Neural progenitor cell (in vitro differentiated cells): Measurements from ENCODE around the gene ORC3. TPM values are rescaled to one million over a fixed set of nuclear protein-coding genes. Genes with fewer than 3 reads are reported as not detected.

Experiments used
- DNase-seq: peaks from one replicate; pipeline ENCODE4 v3.0.0-alpha.2; 2016; ENCODE audit warnings: low spot score
- H2AFZ ChIP-seq: fragments of 200-600 bp; sonication (generic); replicated peaks from 2 replicates; pipeline ENCODE4 v1.6.1; 2016; ENCODE audit warnings: antibody characterized with exemption
- H3F3A ChIP-seq: fragments of 200-600 bp; sonication (generic); 2 replicates; pipeline ENCODE4 v1.6.1; 2016; ENCODE audit warnings: antibody characterized with exemption, low read depth
- H3K27ac ChIP-seq: fragments of 200-600 bp; sonication (generic); 2 replicates; pipeline ENCODE4 v1.5.1; 2016; ENCODE audit warnings: mild to moderate bottlenecking
- H3K27me3 ChIP-seq: fragments of 200-600 bp; sonication (generic); 2 replicates; pipeline ENCODE4 v1.6.1; 2016; ENCODE audit warnings: mild to moderate bottlenecking, moderate library complexity
- H3K36me3 ChIP-seq: fragments of 200-600 bp; sonication (generic); 2 replicates; pipeline ENCODE4 v1.5.1; 2016
- H3K4me1 ChIP-seq: fragments of 200-600 bp; sonication (generic); 2 replicates; pipeline ENCODE4 v1.6.1; 2016; ENCODE audit warnings: mixed run types
- H3K4me2 ChIP-seq: fragments of 200-600 bp; sonication (generic); 2 replicates; pipeline ENCODE4 v1.6.1; 2016
- H3K4me3 ChIP-seq: fragments of 200-600 bp; sonication (generic); 2 replicates; pipeline ENCODE4 v1.5.1; 2016
- H3K79me2 ChIP-seq: fragments of 200-600 bp; sonication (generic); 2 replicates; pipeline ENCODE4 v1.6.1; 2016; ENCODE audit warnings: low read depth
- H3K9ac ChIP-seq: fragments of 200-600 bp; sonication (generic); 2 replicates; pipeline ENCODE4 v1.6.1; 2016
- H3K9me3 ChIP-seq: fragments of 200-600 bp; sonication (generic); 2 replicates; pipeline ENCODE4 v1.5.1; 2016; ENCODE audit warnings: low read depth
- H4K20me1 ChIP-seq: fragments of 200-600 bp; sonication (generic); 2 replicates; pipeline ENCODE4 v1.6.1; 2016; ENCODE audit warnings: low read depth
- H3K27ac Mint-ChIP-seq: 3 replicates; pipeline ENCODE4 v1.8.0; 2021; ENCODE audit warnings: mixed read lengths
- H3K27me3 Mint-ChIP-seq: 2 replicates; pipeline ENCODE4 v1.8.0; 2022; ENCODE audit warnings: low read depth, mild to moderate bottlenecking, inconsistent platforms, moderate library complexity, mixed read lengths; ENCODE audit not compliant: insufficient read depth
- H3K36me3 Mint-ChIP-seq: 3 replicates; pipeline ENCODE4 v1.8.0; 2021; ENCODE audit warnings: mixed read lengths
- H3K4me1 Mint-ChIP-seq: 3 replicates; pipeline ENCODE4 v1.8.0; 2021; ENCODE audit warnings: mixed read lengths
- H3K4me3 Mint-ChIP-seq: 3 replicates; pipeline ENCODE4 v1.8.0; 2021; ENCODE audit warnings: mild to moderate bottlenecking, moderate library complexity, mixed read lengths
- H3K9me3 Mint-ChIP-seq: 3 replicates; pipeline ENCODE4 v1.8.0; 2020; ENCODE audit warnings: mixed read lengths
- CTCF ChIP-seq: fragments of 200-600 bp; sonication (generic); IDR thresholded peaks from 2 replicates; pipeline ENCODE4 v1.5.1; 2017; ENCODE audit warnings: antibody characterized with exemption, mild to moderate bottlenecking
- EZH2 ChIP-seq: fragments of 200-600 bp; sonication (generic); IDR thresholded peaks from 2 replicates; pipeline ENCODE4 v1.6.1; 2017; ENCODE audit warnings: antibody characterized with exemption, mild to moderate bottlenecking, moderate library complexity
- EZH2phosphoT487 ChIP-seq: fragments of 200-600 bp; sonication (generic); IDR thresholded peaks from 2 replicates; pipeline ENCODE4 v1.6.1; 2017; ENCODE audit warnings: antibody characterized with exemption
- total RNA-seq: library from RNA; depleted of rRNA; stranded (reverse); fragments of >200 nt; gene quantifications from 2 replicates; pipeline ENCODE4 v1.2.3, GENCODE V29; 2015; ENCODE audit warnings: low replicate concordance

ORC3 gene
- total RNA-seq, 1 donor from 2014 or later, result 99.3 TPM

GRCh38 chr6:87551799-87552198 lies 38.1 kb upstream of the ORC3 start:
- Histone ChIP-seq H3K4me3 (no peak overlapping the region), H3K9me3 (no peaks in the 10 kb centered on the region), H3K9ac (no peak overlapping the region), H3K4me1 (no peaks in the 10 kb centered on the region), H3K27me3 (no peaks in the 10 kb centered on the region), H3K79me2 (no peaks in the 10 kb centered on the region), H3K27ac (peak overlapping the region; percentile 17), H2AFZ (no peak overlapping the region), H4K20me1 (peaks cover 7% of the 10 kb centered on the region), H3F3A (peaks cover 4% of the 10 kb centered on the region), H3K36me3 (peaks cover 25% of the 10 kb centered on the region), H3K4me2 (no peak overlapping the region)
- no peak for DNase-seq
- TF ChIP-seq EZH2 (no peak), CTCF (no peak), EZH2phosphoT487 (no peak)
- H3K4me1 Mint-ChIP-seq, result peaks cover 8% of the 10 kb centered on the region
- H3K27ac Mint-ChIP-seq, result peak overlapping the region; percentile 6
- peaks cover 17% of the 10 kb centered on the region for H3K36me3 Mint-ChIP-seq
- no peaks in the 10 kb centered on the region for H3K9me3 Mint-ChIP-seq
- H3K4me3 Mint-ChIP-seq, result no peak overlapping the region
- no peaks in the 10 kb centered on the region for H3K27me3 Mint-ChIP-seq

GRCh38 chr6:87553159-87553765 lies 36.7 kb upstream of the ORC3 start:
- no peaks in the 10 kb centered on the region for H3K9me3 ChIP-seq
- no peak for DNase-seq
- TF ChIP-seq CTCF (no peak), EZH2phosphoT487 (no peak), EZH2 (no peak)
- no peak overlapping the region for H3K4me3 Mint-ChIP-seq
- peaks cover 21% of the 10 kb centered on the region for H3K36me3 Mint-ChIP-seq
- H3K4me1 Mint-ChIP-seq, result peaks cover 8% of the 10 kb centered on the region
- no peaks in the 10 kb centered on the region for H3K4me1 ChIP-seq
- H3K27ac ChIP-seq, result no peak overlapping the region
- peaks cover 23% of the 10 kb centered on the region for H3K36me3 ChIP-seq
- H2AFZ ChIP-seq, result no peak overlapping the region
- no peak overlapping the region for H3K4me2 ChIP-seq
- H3K79me2 ChIP-seq, result no peaks in the 10 kb centered on the region
- peak overlapping the region; percentile 53 for H3K27ac Mint-ChIP-seq
- no peaks in the 10 kb centered on the region for H3K27me3 Mint-ChIP-seq
- no peak overlapping the region for H3K4me3 ChIP-seq
- no peak overlapping the region for H3K9ac ChIP-seq
- no peaks in the 10 kb centered on the region for H3K9me3 Mint-ChIP-seq
- peaks cover 4% of the 10 kb centered on the region for H3F3A ChIP-seq
- no peaks in the 10 kb centered on the region for H3K27me3 ChIP-seq
- peaks cover 7% of the 10 kb centered on the region for H4K20me1 ChIP-seq

GRCh38 chr6:87555506-87555905 lies 34.4 kb upstream of the ORC3 start:
- H3K4me1 ChIP-seq, result no peaks in the 10 kb centered on the region
- H3K27ac Mint-ChIP-seq, result no peak overlapping the region
- no peak overlapping the region for H3K4me2 ChIP-seq
- H3K36me3 Mint-ChIP-seq, result peaks cover 19% of the 10 kb centered on the region
- no peak overlapping the region for H3K9ac ChIP-seq
- no peaks in the 10 kb centered on the region for H3K9me3 Mint-ChIP-seq
- no peaks in the 10 kb centered on the region for H3K27me3 Mint-ChIP-seq
- peaks cover 8% of the 10 kb centered on the region for H3K4me1 Mint-ChIP-seq
- no peaks in the 10 kb centered on the region for H3K9me3 ChIP-seq
- no peak overlapping the region for H3K4me3 ChIP-seq
- H2AFZ ChIP-seq, result no peak overlapping the region
- H3K79me2 ChIP-seq, result no peaks in the 10 kb centered on the region
- H4K20me1 ChIP-seq, result peaks cover 7% of the 10 kb centered on the region
- TF ChIP-seq EZH2phosphoT487, result no peak
- no peak for TF ChIP-seq EZH2
- TF ChIP-seq CTCF, result no peak
- peaks cover 8% of the 10 kb centered on the region for H3K36me3 ChIP-seq
- DNase-seq, result no peak
- no peaks in the 10 kb centered on the region for H3K27me3 ChIP-seq
- peaks cover 4% of the 10 kb centered on the region for H3F3A ChIP-seq
- no peak overlapping the region for H3K4me3 Mint-ChIP-seq
- no peak overlapping the region for H3K27ac ChIP-seq
